Activated CD4-positive, alpha-beta T cell treated with anti-CD3 and anti-CD28 coated beads, Interleukin-2, amount 50 U/mL, for 16 hours (primary cell): ENCODE results near the gene BAIAP3.

Experiments
- DNase-seq: peaks from one replicate; pipeline ENCODE4 v3.0.0-alpha.2; 2020

BAIAP3 gene

GRCh38 chr16:1335211-1335971 lies 1.9 kb downstream of the BAIAP3 start:
- no peak for DNase-seq

- DNase-seq = no peak
Measured at GRCh38 chr16:1335996-1336395, 2.6 kb downstream of the BAIAP3 start.

- no peak for DNase-seq
Measured at GRCh38 chr16:1336619-1337018, 3.2 kb downstream of the BAIAP3 start.

GRCh38 chr16:1337486-1337885 lies 4.0 kb downstream of the BAIAP3 start:
- DNase-seq = no peak

GRCh38 chr16:1338119-1338730 lies 4.8 kb downstream of the BAIAP3 start:
- no peak for DNase-seq

- DNase-seq = no peak
Measured at GRCh38 chr16:1338855-1339675, 5.6 kb downstream of the BAIAP3 start.

GRCh38 chr16:1340730-1341494 lies 7.5 kb downstream of the BAIAP3 start:
- no peak for DNase-seq

- DNase-seq = no peak
Measured at GRCh38 chr16:1341495-1342420, 8.3 kb downstream of the BAIAP3 start.

- DNase-seq = peak; percentile 98
Measured at GRCh38 chr16:1342526-1343427, 9.3 kb downstream of the BAIAP3 start.

GRCh38 chr16:1343428-1344242 lies 10.2 kb downstream of the BAIAP3 start:
- DNase-seq = no peak

- DNase-seq = no peak
Measured at GRCh38 chr16:1344499-1344898, 11.1 kb downstream of the BAIAP3 start.

- no peak for DNase-seq
Measured at GRCh38 chr16:1345087-1345486, 11.6 kb downstream of the BAIAP3 start.

GRCh38 chr16:1345651-1346421 lies 12.4 kb downstream of the BAIAP3 start:
- no peak for DNase-seq

- no peak for DNase-seq
Measured at GRCh38 chr16:1346422-1347285, 13.2 kb downstream of the BAIAP3 start.

GRCh38 chr16:1347286-1347855 lies 13.9 kb downstream of the BAIAP3 start:
- no peak for DNase-seq

- no peak for DNase-seq
Measured at GRCh38 chr16:1347962-1348361, 14.5 kb downstream of the BAIAP3 start.

- DNase-seq = no peak
Measured at GRCh38 chr16:1348441-1348840, 15.0 kb downstream of the BAIAP3 start.

GRCh38 chr16:1348926-1349325 lies 15.5 kb downstream of the BAIAP3 start:
- DNase-seq = no peak
